Esophagus squamous epithelium (tissue), 5 donors: ENCODE measurements around the gene SPPL2C. TPM values are rescaled to one million over a fixed set of nuclear protein-coding genes. Genes with fewer than 3 reads are reported as not detected.

Source experiments
- DNase-seq: peaks from one replicate; lab custom pipeline; 2025; lab: John Stamatoyannopoulos, UW
- H3K27ac ChIP-seq, 4 donors: fragments of 200-600 bp; sonication (generic); one replicate each; pipeline ENCODE4 v1.5.1; 2016 to 2019; ENCODE audit warnings: mild to moderate bottlenecking in 1 of 4
- H3K27me3 ChIP-seq, 4 donors: fragments of 200-600 bp; sonication (generic); 1 replicate in 3 of 4; 2 replicates in 1 of 4; pipeline versions ENCODE4 v1.5.1 to v1.6.0; 2017 to 2021; ENCODE audit warnings: antibody characterized with exemption in 1 of 4
- H3K36me3 ChIP-seq, 3 donors: fragments of 200-600 bp; sonication (generic); one replicate each; pipeline ENCODE4 v1.5.1; 2016 to 2019
- H3K4me1 ChIP-seq, 3 donors: fragments of 200-600 bp; sonication (generic); one replicate each; pipeline ENCODE4 v1.5.1; 2017 to 2019
- H3K4me3 ChIP-seq, 4 donors: fragments of 200-600 bp; sonication (generic); 1 replicate in 3 of 4; 2 replicates in 1 of 4; pipeline ENCODE4 v1.5.1; 2016 to 2019; ENCODE audit warnings: mild to moderate bottlenecking in 2 of 4, moderate library complexity in 1 of 4
- H3K9me3 ChIP-seq, 3 donors: fragments of 200-600 bp; sonication (generic); one replicate each; pipeline ENCODE4 v1.5.1; 2016 to 2019
- POLR2A ChIP-seq, 4 donors: fragments of 450-650 bp; IDR thresholded peaks; one replicate each; pipeline ENCODE4 v1.6.1; 2017; ENCODE audit warnings: antibody characterized with exemption in 4 of 4, mild to moderate bottlenecking in 4 of 4, moderate library complexity in 3 of 4
- WGBS, 2 donors: methylation state at CpG; one replicate each; pipeline ENCODE4 v1.1.5; 2018; 5-methylcytosine and 5-hydroxymethylcytosine counted together
- intact Hi-C: fragments of 100-400 bp; cut with DNase I; formaldehyde crosslinking; loops from one replicate; pipeline ENCODE4 v1.15.0; 2022
- total RNA-seq, 4 donors: library from RNA; depleted of rRNA; stranded (reverse); fragments of >200 nt; gene quantifications; one replicate each; pipeline ENCODE4 v1.1.0, GENCODE V29; 2016
- TF ChIP-seq, protein P1 (sequence below), 6 experiments: fragments of 450-650 bp in 4 of 6; fragments of 200-600 bp in 2 of 6; sonication (generic) in 2 of 6; IDR thresholded peaks; one replicate each; pipeline ENCODE4 v1.5.1; 2016 to 2019; ENCODE audit warnings: antibody characterized with exemption in 6 of 6, mild to moderate bottlenecking in 4 of 6, moderate library complexity in 4 of 6
- donor health status: DM: yes; HTN: yes; CAD: no.

The SPPL2C gene
- total RNA-seq, 4 donors from 2014 or later = not detected

DNA sequence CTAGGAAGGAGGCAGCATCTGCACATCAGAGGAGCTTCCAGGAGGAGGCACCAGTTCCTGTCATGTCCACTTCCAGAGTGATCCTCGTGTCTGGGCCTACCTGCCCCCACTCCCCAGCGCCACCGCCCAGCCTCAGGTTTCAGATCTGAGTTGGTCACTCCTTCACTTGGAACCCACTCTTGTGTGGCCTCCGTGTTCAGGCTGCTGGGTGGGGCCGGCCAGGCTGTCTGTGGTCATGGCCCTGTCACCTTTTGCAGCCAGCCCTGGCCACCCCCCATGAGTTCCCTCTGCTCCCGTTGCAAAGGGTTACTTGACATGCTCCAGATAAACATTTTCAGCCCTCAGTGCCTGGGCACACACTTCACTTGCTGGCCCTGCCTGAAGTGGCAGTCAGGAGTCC, 26.6 kb upstream of the SPPL2C start:
- no peak overlapping the region for H3K4me3 ChIP-seq
- TF ChIP-seq POLR2A (IDR thresholded peaks at IDR 0.05) = no peak
- TF ChIP-seq, protein P1, sequence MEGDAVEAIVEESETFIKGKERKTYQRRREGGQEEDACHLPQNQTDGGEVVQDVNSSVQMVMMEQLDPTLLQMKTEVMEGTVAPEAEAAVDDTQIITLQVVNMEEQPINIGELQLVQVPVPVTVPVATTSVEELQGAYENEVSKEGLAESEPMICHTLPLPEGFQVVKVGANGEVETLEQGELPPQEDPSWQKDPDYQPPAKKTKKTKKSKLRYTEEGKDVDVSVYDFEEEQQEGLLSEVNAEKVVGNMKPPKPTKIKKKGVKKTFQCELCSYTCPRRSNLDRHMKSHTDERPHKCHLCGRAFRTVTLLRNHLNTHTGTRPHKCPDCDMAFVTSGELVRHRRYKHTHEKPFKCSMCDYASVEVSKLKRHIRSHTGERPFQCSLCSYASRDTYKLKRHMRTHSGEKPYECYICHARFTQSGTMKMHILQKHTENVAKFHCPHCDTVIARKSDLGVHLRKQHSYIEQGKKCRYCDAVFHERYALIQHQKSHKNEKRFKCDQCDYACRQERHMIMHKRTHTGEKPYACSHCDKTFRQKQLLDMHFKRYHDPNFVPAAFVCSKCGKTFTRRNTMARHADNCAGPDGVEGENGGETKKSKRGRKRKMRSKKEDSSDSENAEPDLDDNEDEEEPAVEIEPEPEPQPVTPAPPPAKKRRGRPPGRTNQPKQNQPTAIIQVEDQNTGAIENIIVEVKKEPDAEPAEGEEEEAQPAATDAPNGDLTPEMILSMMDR (IDR thresholded peaks at IDR 0.05) = no peak
- intact Hi-C loops = no loop called here
- no peaks in the 10 kb centered on the region for H3K36me3 ChIP-seq
- 64 to 71% methylated on average over 5 of the region's 6 CpGs for WGBS, 2 donors
- DNase-seq = no peak
- peaks cover 0 to 25% (median 0%) of the 10 kb centered on the region in 4 donors for H3K27me3 ChIP-seq
- H3K4me1 ChIP-seq = no peaks in the 10 kb centered on the region
- no peak overlapping the region for H3K27ac ChIP-seq
- H3K9me3 ChIP-seq = no peaks in the 10 kb centered on the region

DNA sequence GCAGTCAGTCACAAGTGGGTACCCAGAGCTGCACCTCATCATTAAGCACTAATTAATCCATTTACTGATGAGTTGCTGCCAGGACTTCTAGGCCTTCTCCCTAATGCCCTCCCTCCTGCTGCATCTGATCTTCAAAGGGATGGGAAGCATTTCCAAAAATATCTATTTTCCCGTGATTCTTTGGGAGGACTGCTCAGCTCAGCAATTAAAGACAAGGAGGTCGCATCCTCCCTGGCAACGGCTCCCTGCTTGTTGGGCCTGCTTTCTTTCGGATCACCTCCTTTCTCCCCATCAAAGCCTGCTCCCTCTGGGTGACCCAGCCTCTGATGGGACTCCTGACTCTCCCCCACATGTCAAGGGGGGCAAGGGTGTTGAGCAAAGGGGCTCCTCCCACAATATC, 26.0 kb upstream of the SPPL2C start:
- Histone ChIP-seq H3K9me3 (no peaks in the 10 kb centered on the region), H3K27ac (no peak overlapping the region), H3K36me3 (no peaks in the 10 kb centered on the region), H3K27me3 (peaks cover 0 to 20% (median 0%) of the 10 kb centered on the region in 4 donors), H3K4me1 (no peaks in the 10 kb centered on the region), H3K4me3 (no peak overlapping the region)
- 70 to 79% methylated on average over 4 of the region's 4 CpGs for WGBS, 2 donors
- TF ChIP-seq, protein P1 (IDR thresholded peaks at IDR 0.05) = no peak
- TF ChIP-seq POLR2A (IDR thresholded peaks at IDR 0.05) = no peak
- intact Hi-C loops = no loop called here
- no peak for DNase-seq

DNA sequence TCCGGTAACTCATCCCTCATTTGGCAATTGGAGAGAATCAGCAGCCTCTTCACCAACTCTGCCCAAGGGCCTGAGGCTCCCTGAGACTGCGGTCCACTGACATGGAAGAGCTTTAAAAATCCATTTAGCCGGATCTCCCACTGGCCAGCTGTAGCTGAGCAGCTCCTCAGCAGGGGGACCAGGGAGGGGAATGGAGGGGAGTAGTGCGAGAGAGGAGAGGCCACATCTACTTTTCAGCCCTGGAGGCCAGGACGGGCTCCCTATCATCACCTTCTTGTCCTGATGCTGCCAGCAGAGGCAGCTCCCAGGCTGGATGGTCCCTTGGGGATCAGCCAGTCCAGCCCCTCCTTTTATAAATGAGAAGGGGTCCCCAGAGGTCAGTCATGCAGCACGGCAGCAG, 25.0 kb upstream of the SPPL2C start:
- WGBS, 2 donors = 67 to 90% methylated on average over 3 of the region's 6 CpGs
- no peaks in the 10 kb centered on the region for H3K9me3 ChIP-seq
- no peak overlapping the region for H3K4me3 ChIP-seq
- no peak for DNase-seq
- no peak for TF ChIP-seq POLR2A (IDR thresholded peaks at IDR 0.05)
- TF ChIP-seq, protein P1 (IDR thresholded peaks at IDR 0.05) = no peak
- H3K27me3 ChIP-seq = peaks cover 0 to 28% (median 0%) of the 10 kb centered on the region in 4 donors
- intact Hi-C loops = no loop called here
- H3K36me3 ChIP-seq = no peaks in the 10 kb centered on the region
- no peak overlapping the region for H3K27ac ChIP-seq
- H3K4me1 ChIP-seq = no peaks in the 10 kb centered on the region

DNA sequence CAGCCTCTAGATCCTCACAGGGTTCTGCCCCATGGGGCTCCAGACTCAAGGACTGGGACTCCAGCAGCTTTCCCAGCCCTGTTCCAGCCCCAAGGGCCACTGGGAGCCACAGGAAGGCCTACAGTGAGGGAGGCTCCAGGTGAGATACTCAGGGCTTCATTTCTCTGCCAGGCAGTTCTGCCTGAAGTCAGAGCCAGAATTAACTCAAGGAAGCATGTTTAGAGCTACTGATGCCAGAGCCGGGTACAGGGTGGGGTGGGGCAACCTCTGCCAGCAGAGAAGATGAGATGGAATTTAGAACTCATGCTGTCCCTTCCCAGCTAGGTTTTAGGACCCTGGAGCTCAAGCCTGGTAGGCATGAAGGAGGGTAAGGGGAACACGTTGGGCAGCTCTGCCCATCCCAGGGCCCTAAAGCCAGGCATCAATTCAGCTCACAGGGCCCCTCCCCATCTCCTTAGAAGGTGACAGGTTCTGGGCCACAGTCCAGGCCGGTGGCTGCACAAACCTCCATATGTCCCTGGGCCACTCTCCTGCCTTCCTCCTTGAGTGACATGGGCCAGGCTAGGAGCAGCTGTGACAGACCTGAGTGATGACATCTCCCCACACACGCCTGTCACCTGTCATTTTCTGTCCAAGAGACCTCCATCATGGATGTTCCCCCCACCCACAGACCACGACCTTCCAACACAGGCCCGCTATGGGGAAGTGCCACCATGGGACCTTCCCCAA, 24.5 kb upstream of the SPPL2C start:
- H3K36me3 ChIP-seq = no peaks in the 10 kb centered on the region
- TF ChIP-seq, protein P1 (IDR thresholded peaks at IDR 0.05) = no peak
- TF ChIP-seq POLR2A (IDR thresholded peaks at IDR 0.05) = no peak
- intact Hi-C loops = no loop called here

DNA sequence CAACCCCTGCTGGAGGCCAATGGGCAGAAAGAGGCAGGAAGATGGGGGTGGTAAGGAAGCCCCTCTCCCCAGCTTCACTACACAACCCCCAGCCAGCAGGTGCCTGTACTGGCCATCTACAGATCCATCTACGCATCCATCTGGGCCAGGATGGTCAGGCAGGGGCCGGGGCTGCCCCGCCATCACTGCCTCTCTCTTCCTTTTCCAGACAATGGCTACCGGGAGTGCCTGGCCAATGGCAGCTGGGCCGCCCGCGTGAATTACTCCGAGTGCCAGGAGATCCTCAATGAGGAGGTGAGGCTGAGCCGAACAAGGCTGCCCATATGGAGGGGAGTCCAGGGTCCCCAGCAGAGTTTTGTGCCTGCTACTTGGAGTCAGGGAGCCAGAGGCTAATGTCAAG, 23.5 kb upstream of the SPPL2C start:
- no peak overlapping the region for H3K4me3 ChIP-seq
- H3K4me1 ChIP-seq = no peaks in the 10 kb centered on the region
- WGBS, 2 donors = 50 to 76% methylated on average over 1 to 2 of the region's 9 CpGs
- H3K27ac ChIP-seq = no peak overlapping the region
- TF ChIP-seq POLR2A (IDR thresholded peaks at IDR 0.05) = no peak
- TF ChIP-seq, protein P1 (IDR thresholded peaks at IDR 0.05) = no peak
- DNase-seq = no peak
- peaks cover 0 to 39% (median 0%) of the 10 kb centered on the region in 4 donors for H3K27me3 ChIP-seq
- no peaks in the 10 kb centered on the region for H3K9me3 ChIP-seq
- no peaks in the 10 kb centered on the region for H3K36me3 ChIP-seq
- intact Hi-C loops = no loop called here

More for the DNA sequence above, 24.5 kb upstream of the SPPL2C start:
- Histone ChIP-seq H3K4me1 (no peaks in the 10 kb centered on the region), H3K27me3 (peaks cover 0 to 34% (median 0%) of the 10 kb centered on the region in 4 donors), H3K4me3 (no peak overlapping the region), H3K9me3 (no peaks in the 10 kb centered on the region), H3K27ac (no peak overlapping the region)
- no peak for DNase-seq
- WGBS, 2 donors = 32 to 57% methylated on average over 3 to 5 of the region's 6 CpGs
